ENCODE measurements around the gene FGF13.

The FGF13 gene

GRCh38 chrX:138711399-138712347 lies at the start of gene FGF13:
TSS of gene FGF13 (minus strand) at chrX:138711717. CDS start at chrX:138711003, 714 bp downstream.
- DNase-seq, result no peak

DNA sequence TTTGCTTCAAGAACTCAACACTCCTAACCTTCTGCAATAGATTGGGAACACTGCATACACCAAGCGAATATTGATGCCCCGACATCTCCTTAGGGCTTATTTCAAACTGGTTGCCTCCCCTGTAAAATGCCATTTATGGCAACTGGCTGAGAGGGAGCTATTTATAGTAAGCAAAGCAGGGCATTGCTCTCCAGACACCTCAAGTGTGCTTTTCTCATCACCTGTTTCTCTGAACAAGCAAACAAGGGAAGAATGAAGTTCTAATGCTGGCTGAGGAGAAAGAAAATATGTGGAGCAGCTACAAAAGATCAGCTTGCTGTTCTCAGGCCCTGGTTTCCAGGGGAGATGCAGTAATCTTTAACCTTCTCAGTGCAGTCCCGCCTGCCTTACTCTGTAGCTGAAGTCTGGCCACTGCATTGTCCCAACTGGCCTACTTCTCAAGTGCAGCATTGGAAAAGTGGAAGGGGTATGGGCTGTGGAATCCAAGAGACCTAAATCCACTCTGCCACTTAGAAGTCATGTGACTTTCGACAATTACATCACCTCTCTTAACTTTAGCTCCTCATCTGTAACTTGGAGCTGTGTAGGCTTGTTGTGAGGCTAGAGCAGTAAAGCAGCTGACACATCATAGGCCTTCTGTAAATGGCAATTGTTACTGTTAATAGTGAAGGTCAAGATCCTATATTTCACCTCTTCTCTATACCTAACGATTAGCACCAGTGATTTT lies 47.9 kb upstream of the FGF13 start:
- DNase-seq, result no peak

DNA sequence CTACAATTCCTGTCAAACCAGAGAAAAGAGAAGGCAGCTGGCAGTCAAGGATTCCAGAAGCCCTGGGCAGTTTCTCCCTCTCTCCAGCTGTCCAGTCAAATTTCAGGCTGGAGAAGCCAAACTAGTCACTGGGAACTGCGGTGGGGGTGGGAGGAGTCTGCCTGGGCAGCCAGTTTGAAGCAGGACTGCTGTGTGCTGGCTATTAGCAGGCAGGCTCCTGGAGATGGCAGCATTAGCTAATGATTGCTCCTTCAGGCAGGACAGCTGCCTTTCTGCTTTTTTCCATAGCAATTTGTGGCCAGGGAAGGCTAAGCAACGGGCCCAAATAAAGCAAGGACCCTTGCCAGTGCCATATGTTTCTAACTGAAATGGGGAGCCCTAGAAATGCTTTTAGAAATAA lies 44.7 kb upstream of the FGF13 start:
- no peak for DNase-seq

GRCh38 chrX:138754861-138755260 lies 43.3 kb upstream of the FGF13 start:
- DNase-seq, result no peak

DNA sequence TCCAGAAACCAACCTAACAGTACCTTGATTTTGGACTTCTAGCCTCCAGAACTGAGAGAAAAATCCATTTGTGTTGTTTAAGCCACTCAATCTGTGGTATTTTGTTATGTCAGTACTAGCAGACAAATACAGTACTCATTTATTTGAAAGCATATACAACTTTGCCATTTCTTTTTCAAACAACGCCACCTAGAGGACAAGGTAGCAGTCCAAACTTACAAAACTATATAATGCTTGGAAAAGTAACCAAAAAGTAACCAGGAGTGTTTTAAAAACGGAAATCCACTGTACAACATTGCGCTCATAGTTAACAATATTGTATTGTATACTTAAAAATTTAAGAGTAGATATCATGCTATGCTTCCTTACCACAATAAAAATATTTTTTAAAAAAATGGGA lies 37.0 kb upstream of the FGF13 start:
- no peak for DNase-seq

GRCh38 chrX:138745196-138745595 lies 33.7 kb upstream of the FGF13 start:
- no peak for DNase-seq

DNA sequence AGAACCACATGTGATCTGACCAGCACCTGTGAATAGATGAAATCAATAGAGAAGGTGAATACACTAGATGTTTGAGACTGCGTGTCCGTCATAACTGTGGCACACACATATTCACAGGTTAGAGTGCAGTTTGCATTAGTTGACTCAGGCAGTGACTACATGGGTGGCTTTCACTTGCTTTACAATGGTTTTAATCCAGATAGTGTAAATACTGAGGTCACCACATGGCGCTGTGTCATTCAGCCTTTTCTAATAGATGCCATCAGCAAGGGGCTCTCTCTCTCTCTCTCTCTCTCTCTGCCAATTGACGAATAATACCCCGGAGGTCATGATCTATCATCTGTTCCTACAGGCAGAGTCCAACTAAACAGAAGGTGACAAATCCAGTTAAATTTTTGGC lies 30.7 kb upstream of the FGF13 start:
- no peak for DNase-seq

DNA sequence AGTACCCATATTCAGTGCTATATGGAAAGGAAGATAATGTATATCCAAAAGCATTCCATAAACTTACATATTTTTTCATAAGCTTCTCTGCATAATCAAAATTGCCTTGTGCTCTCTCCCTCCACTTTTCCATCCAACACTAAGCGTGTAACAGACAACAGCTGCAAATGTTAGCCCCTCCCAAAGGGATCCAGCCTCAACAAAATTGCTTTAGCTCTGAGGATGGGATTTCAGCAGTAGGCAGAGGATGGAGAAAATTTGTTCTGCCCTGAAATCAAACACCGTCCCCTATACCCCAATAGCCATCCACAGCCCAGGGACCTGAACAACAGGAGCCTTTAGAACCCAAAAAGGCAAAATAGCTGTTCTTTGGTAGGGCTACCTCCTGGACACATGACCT lies 28.8 kb upstream of the FGF13 start:
- no peak for DNase-seq

- DNase-seq, result no peak
These were observed 11.8 kb upstream of the FGF13 start for GRCh38 chrX:138723301-138723700.

- no peak for DNase-seq
These were observed 7.9 kb upstream of the FGF13 start for GRCh38 chrX:138719396-138719795.

DNA sequence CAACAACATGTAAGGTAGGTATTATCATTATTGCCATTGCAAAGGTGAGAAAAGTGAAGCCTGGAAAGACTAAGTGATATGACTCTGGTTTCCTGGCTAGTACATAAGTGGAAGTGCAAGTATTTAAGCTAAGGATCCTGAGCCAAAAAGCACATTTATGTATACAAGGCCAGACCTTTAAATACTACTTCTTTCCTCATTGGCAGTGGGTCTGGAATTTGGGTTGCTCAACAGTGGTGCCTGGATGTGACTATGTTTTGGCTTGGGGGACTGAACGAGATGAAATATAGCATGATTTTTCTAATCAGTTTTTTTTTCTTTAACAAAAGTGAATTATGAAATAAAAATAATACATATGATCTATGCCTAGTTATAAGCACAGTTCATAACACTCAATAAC lies 7.4 kb upstream of the FGF13 start:
- no peak for DNase-seq

DNA sequence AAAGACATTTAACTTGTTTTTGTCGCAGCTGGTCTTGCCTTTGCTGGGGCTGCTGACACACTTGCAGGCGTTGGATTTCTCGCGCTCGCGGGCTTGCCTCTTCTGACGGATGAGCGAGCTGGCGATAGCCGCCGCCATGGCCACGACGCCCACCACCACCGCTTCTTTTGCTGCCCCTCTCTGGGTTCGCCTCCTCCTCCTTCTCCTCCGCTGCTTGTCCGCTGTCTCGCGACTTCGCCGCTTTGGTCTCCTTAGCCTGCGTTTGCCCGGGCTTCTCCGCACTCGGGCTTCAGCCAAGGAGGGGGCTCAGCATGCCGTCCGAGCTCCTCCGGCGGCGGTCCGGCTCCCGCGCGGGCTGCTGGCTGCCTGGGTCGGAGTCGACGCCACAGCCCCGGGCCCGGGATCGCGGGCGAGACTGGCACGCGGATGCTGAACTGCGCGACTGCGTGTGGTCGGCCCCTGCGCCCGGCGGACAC lies 613 bp downstream of the FGF13 start:
- no peak for DNase-seq

- no peak for DNase-seq
These were observed 1.4 kb downstream of the FGF13 start for GRCh38 chrX:138709886-138710791.

- no peak for DNase-seq
These were observed 3.2 kb downstream of the FGF13 start for GRCh38 chrX:138708268-138708667.

GRCh38 chrX:138704596-138704995 lies 6.9 kb downstream of the FGF13 start:
- no peak for DNase-seq

- no peak for DNase-seq
These were observed 7.4 kb downstream of the FGF13 start for GRCh38 chrX:138704101-138704500.

DNA sequence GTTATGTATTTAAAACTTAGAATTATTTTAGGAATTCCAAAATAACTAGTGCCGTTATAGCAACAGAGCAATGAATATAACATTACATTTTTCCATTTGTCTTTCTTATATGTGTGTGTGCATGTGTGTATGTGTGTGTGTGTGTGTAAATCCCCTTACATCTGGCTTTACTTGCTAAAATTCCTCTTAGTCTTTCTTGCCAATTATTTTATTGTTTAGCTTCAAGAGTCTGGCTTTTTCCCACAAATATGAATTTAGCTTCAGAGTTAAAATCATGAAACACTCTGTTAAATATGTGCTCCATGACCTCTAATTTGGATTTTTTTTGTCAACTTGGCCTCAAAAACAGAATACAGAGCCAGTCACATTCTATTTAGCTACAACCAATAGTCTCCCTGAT lies 18.9 kb downstream of the FGF13 start:
- no peak for DNase-seq

DNA sequence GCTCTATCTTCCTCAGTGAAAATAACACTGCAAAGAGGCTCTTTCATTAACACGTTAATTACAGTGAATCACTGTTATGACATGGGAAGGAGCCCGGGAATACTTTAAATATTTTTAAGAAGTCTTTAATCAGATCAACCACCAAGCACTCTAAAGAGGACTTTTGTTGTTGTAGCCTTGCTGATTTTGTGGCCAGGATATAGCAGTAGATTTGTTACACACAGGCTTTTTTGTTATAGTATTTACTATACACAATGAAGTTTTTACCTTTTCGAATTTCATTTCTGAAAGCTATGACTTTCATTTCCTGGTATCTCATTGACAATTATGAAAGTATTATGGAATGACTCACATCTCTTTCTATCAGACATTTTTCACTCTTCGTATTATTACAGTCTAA lies 20.3 kb downstream of the FGF13 start:
- no peak for DNase-seq

DNA sequence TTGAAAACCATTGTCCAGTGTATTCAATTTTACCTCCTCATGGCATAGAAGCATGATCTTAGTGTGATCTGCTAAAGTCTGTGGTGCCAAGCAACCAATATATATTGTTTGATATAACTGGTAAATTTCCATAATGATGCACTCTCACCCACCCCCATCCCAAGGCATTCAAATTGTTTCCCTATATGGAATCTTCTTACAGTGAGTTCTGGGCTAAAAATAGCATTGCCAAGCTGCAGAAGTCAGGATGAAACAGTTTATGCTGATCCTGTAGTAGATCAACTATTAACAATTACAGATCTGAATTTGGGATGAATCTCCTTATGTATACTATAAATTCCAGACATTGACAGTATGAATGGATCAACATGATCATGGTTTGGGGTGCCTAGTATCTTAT lies 20.9 kb downstream of the FGF13 start:
- no peak for DNase-seq

- no peak for DNase-seq
These were observed 27.9 kb downstream of the FGF13 start for GRCh38 chrX:138683600-138683999.

- DNase-seq, result no peak
These were observed 41.8 kb downstream of the FGF13 start for GRCh38 chrX:138669693-138670092.

GRCh38 chrX:138664466-138664865 lies 47.1 kb downstream of the FGF13 start:
- no peak for DNase-seq

DNA sequence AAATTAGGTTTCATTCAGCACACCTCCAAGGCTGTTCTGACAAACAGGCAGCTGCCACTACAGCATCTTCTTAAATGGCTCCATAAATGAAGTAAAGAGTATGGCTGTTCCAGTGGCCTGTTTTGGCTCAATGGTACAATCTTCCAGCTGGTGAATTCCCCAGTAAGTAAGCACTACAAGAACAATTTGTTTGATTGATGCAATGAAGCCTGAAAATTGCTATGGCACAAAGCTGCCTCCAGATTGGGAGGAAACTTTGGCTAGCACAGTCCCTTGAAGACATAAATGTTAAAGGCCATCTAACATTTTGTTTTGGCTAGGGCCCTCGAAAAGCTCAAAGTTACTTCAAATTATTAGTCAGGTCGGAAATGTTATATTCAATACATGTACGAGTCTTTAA lies 47.5 kb downstream of the FGF13 start:
- DNase-seq, result no peak

Measured in NCI-H510A (cell line).